NCI-H2081 (cell line): Measurements from ENCODE around the gene TSGA10.
"Not testable (repeated sequence)": the region's sequence is repeated elsewhere in the genome, so short reads cannot be mapped to it uniquely, and the experiment has no call there.

Experiments used
- DNase-seq, 2 experiments: peaks; one replicate each; lab custom pipeline; 2025; lab: John Stamatoyannopoulos, UW

Gene TSGA10

GRCh38 chr2:99152199-99152895 lies 2.4 kb downstream of the TSGA10 start:
- no peak for DNase-seq

GRCh38 chr2:99150706-99151105 lies 4.0 kb downstream of the TSGA10 start:
- DNase-seq, result no peak

DNA sequence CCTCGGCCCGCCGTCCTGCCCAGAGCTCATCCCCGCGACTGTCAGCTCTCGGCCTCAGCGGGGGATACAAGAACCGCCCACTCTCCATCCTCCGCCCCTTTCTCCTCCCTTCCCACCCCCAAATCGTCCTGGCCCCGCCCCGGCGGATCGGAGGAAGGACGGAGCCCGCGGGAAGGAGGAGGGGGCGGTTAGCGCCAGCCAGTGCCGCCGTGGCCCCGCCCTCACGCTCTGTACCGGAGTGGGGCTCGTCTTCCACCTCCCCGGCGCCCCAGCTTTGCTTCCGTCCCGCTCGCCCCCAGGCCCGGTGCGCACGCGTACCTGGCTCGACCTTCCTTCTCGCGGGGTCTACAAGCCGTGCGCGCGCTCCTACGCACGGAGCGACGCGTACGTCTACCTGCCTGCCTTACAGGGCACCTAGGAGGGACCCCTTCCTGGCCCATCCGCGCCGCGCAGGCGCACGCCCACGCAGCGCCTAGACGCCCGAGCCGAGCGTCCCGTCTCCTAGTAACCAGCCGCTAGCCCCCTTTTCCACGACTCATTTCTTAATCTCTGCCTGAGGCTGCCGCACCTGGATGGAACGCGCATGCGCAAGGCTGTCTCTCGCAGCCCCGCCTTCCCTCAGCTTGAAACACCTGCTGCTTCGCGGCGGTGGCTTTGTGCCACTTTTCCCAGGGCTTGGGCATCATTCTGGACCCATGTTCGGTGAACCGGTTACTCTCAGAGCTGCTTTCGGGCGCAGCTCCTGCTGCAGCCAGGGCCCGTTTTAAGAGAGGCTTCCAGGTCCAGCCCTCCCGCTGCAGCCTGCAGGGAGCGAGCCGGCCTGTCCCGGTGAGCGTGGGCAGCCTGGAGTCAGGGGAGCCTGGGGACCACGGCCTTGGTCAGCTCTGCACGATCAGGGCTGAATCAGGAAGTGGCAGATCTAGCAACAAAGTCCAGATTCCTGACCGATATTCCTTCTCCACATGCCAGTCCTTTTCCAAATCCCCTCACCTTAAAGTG lies 13.3 kb downstream of the TSGA10 start, which contains the start of gene C2orf15:
Gene C2orf15 (plus strand): TSS at position 598 of the 999 bp plus-strand sequence. CDS start 8,852 bp downstream, outside the sequence.
- DNase-seq, result peak; percentile 97 to 98

DNA sequence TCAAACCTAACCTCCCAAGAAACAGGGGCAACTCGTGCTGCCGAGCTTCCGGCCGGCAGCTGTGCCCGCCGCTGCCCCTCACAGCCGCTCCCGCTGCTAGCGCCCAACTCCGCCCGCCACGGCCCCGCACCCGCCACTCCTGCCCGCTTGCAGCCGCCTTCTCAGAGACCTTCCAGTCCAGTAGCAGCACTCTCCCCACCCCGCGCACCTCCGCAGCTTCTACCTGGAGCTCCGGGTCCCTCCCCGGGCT lies 14.0 kb downstream of the TSGA10 start:
- peak in 1 of 2 experiments; percentile 58 for DNase-seq

DNA sequence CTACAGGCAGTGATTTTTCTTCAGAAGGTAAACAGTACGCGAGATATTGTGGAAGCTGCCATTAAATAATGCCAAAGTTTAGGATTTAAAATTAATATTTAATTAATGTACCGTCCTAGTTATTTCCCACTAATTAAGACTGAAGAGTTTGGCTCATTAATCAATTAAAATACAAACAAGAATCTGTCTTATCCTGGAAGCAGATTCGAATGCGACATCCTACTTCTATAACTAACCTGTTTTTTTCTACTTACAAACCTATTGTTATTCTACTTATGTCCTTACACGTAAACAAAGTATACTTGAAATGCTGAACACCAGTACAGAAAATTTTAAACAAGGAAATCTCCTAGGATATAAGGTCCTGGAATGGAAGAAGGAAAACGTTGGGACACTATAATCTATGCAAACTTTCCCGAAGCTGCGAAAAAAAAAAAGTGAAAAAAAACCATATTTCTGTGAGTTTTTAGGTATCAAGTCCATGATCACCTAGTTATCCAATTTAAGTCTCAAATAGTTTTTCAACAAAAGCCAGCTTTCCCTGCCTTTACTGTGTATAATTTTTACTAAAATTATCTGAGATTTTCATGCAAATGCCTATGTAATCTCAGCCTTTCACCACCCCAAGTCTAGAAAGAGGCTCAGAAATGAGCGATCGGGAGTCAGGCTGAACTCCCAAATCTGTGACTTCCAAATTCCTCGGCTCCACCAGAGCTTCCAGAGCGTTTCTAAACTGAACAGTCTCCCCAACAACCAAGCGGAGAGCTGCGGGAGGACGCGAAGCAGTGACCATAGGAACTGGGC lies 14.5 kb downstream of the TSGA10 start:
- no peak for DNase-seq

GRCh38 chr2:99139003-99139402 lies 15.7 kb downstream of the TSGA10 start:
- no peak for DNase-seq

GRCh38 chr2:99135044-99135556 lies 19.6 kb downstream of the TSGA10 start:
- DNase-seq, result not testable (repeated sequence)

GRCh38 chr2:99127981-99128380 lies 26.8 kb downstream of the TSGA10 start:
- DNase-seq, result no peak

- no peak for DNase-seq
These were observed 42.1 kb downstream of the TSGA10 start for GRCh38 chr2:99112617-99113016.

- DNase-seq, result no peak
These were observed 42.8 kb downstream of the TSGA10 start for GRCh38 chr2:99111945-99112344.

- no peak for DNase-seq
These were observed 43.5 kb downstream of the TSGA10 start for GRCh38 chr2:99111236-99111635.

GRCh38 chr2:99106913-99107312 lies 47.8 kb downstream of the TSGA10 start:
- no peak for DNase-seq

DNA sequence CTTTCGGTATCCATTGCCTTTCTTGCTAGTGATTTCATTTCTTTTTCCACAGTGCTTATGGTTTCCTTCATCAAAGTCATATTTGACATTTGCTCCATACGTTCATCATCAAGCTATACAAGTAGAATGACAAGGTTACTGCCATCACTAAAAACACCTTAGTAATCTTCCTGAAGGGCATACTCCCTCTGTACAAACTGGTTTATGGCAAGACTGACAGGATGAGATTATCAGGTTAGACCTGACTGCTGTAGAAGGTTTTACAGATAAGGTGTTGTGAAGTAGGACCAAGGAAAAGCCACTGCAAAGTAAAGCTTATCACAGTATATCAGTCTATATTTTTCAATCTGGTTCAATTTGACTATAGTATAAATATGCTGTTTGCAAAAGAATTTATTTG lies 50.7 kb downstream of the TSGA10 start:
- DNase-seq, result no peak

- no peak for DNase-seq
These were observed 53.0 kb downstream of the TSGA10 start for GRCh38 chr2:99101697-99102096.

- DNase-seq, result no peak
These were observed 58.0 kb downstream of the TSGA10 start for GRCh38 chr2:99096728-99097127.

GRCh38 chr2:99088017-99088416 lies 66.7 kb downstream of the TSGA10 start:
- DNase-seq, result no peak

DNA sequence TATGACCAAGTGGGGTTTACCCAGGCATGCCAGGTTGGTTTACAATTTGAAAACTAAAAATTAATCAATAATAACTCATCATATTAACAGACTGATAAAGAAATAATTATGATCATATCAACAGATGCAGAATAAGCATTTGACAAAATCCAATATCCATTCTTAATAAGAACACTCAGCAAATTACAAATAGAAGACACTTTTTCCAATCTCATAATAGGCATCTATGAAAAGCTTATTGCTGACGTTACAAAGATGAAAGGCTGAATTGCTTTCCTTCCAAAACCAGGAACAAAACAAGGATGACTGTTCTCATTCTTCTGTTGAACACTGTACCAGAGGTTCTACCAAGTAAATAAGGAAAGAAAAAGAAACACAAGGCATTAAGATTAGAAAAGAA lies 68.4 kb downstream of the TSGA10 start:
- DNase-seq, result no peak

GRCh38 chr2:99085421-99085820 lies 69.3 kb downstream of the TSGA10 start:
- DNase-seq, result no peak

DNA sequence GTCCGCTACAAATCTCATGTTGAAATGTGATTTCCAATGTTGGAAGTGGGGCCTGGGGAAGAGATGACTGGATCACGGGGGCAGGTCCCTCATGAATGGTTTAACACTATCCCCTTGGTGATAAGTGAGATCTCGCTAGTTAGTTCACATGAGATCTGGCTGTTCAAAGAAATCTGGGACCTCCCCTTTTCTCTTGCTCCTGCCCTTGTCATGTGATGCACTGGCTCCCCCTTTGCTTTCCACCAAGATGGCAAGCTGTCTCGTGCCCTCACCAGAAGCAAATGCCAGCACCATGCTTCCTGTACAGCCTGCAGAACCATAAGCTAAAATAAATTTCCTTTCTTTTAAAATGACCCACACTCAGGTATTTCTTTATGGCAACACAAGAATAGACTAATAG lies 70.5 kb downstream of the TSGA10 start:
- DNase-seq, result no peak

- no peak for DNase-seq
These were observed 72.9 kb downstream of the TSGA10 start for GRCh38 chr2:99081891-99082290.

GRCh38 chr2:99079226-99079625 lies 75.5 kb downstream of the TSGA10 start:
- DNase-seq, result no peak

DNA sequence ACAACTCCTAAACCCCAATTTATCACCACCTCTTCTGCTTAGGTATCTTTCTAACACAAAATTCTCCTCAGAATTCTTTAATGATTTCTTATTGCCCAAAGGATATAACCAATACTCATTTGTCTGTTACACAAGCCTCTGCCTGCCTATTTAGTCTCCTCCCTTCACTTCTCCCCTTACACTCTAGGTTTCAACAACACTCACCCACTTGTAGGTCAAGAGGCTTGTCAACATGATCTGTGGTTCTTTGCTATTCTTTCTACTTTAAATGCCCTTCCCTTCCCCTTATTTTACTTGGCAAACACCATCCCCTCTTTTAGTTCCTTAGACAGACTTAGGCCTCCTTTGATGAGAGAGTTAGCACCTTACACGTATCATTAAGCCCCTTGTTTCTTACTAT lies 82.2 kb downstream of the TSGA10 start:
- no peak for DNase-seq
